Spleen (tissue), 7 donors: ENCODE results near the gene SMIM7.
A peak's percentile ranks its signal among the peaks of the same experiment; 100 is the strongest.

Experiments used
- CTCF ChIP-seq, 11 experiments: fragments of 200-600 bp in 7 of 11; fragments of 450-650 bp in 4 of 11; sonication (generic) in 4 of 11; IDR thresholded peaks in 8 of 11; conservative IDR thresholded peaks in 3 of 11; 1 replicate in 7 of 11; 2 replicates in 4 of 11; pipeline versions ENCODE4 v1.4.0 to v1.8.0; 2016 to 2021; ENCODE audit warnings: antibody characterized with exemption in 11 of 11, inconsistent platforms in 4 of 11, mild to moderate bottlenecking in 1 of 11
- POLR2AphosphoS5 ChIP-seq, 3 donors: sonication (generic); formaldehyde crosslinking; IDR thresholded peaks; one replicate each; pipeline ENCODE4 v1.5.1; 2017; ENCODE audit warnings: antibody characterized with exemption in 3 of 3
- donor health status: DM: no; HTN: no; CAD: no; lungs with moderate emphysema.
- donor health status: DM: no; HTN: no; CAD: no.
- donor health status: DM: no; HTN: no; CAD: no.

- TF ChIP-seq CTCF (IDR thresholded peaks at IDR 0.05 in 8 of 11, conservative IDR thresholded peaks at IDR 0.05 in 3 of 11) (peak in 4 of 11 experiments; percentile 38 to 54 (median 48)), POLR2AphosphoS5 (IDR thresholded peaks at IDR 0.05) (peak; percentile 91 to 96 (median 93))
Observed at GRCh38 chr19:16628183-16628983, 31.6 kb downstream of the SMIM7 start, which contains the start of gene MED26.
